GM21447 (cell line): Measurements from ENCODE around the gene TMEM267.
"Not testable (repeated sequence)": the region's sequence is repeated elsewhere in the genome, so short reads cannot be mapped to it uniquely, and the experiment has no call there.

Experiments used
- ATAC-seq: cut with Tn5 transposase; IDR thresholded peaks from one replicate; pipeline ENCODE4 v1.9.1; 2021; ENCODE audit not compliant: unreplicated experiment

The TMEM267 gene

DNA sequence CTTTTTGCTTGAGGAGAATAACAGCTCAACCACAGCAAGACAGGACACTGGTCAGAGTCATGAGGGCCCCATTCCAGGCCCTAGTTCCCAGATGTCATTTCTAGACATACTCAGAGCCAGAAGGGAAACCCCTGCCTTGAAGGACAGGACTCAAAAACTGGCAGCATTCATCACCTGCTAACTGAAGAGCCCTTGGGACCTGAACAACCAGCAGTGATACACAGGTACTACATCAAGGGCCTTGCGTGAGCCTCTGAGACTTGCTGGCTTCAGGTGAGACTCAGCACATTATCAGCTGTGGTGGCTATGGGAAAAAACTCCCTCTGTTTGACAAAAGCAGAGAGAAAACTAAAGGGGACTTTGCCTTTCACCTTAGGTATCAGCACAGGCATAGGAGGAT is 22.6 kb downstream of the TMEM267 start:
- no peak for ATAC-seq

- ATAC-seq, result no peak
Measured at GRCh38 chr5:43456556-43456955, 27.1 kb downstream of the TMEM267 start.

- ATAC-seq, result not testable (repeated sequence)
Measured at GRCh38 chr5:43441575-43441974, 42.1 kb downstream of the TMEM267 start.

GRCh38 chr5:43437062-43437660 is 46.5 kb downstream of the TMEM267 start:
- ATAC-seq, result no peak

GRCh38 chr5:43433382-43433781 is 50.3 kb downstream of the TMEM267 start:
- no peak for ATAC-seq

GRCh38 chr5:43432486-43433375 is 50.9 kb downstream of the TMEM267 start:
- no peak for ATAC-seq

GRCh38 chr5:43429706-43430105 is 54.0 kb downstream of the TMEM267 start:
- ATAC-seq, result no peak

DNA sequence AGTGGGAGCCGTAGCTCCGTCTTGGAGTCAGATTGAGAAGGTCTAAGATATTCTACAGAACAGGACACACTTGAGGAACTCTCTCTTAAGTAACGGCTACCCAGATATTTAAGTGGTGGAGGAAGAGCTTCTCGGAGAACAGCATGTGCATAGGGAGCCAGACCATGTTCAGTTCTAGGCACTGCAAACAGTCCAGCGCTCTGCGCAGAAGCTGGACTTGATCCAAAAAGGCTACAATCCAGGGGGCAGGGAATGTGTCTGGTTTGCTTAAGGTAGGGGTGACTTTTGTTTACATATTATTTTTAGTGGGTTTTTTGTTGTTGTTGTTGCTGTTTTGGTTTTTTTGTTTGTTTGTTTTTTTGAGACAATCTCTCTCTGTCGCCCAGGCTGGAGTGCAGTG is 54.6 kb downstream of the TMEM267 start:
- ATAC-seq, result no peak

GRCh38 chr5:43427306-43427705 is 56.4 kb downstream of the TMEM267 start:
- no peak for ATAC-seq

DNA sequence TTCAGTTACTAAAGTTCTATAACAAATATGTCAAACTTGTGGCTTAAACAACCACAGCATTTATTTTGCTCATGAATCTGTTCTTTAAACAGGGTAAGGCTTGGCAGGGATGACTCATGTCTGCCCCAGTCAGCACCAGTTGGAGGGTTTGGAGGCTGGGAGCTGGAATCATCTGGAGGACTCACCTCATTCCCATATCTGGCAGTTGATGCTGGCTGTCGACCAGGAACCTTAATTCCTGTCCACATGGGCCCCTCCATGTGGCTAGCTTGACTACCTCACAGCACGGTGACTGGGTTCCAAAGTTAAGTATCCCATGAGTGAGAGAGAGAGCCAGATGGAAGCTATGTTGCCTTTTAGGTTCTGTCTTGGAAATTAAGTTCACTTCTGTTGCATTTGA is 57.7 kb downstream of the TMEM267 start:
- no peak for ATAC-seq

GRCh38 chr5:43423086-43423485 is 60.6 kb downstream of the TMEM267 start:
- not testable (repeated sequence) for ATAC-seq

- ATAC-seq, result no peak
Measured at GRCh38 chr5:43422143-43422542, 61.5 kb downstream of the TMEM267 start.

DNA sequence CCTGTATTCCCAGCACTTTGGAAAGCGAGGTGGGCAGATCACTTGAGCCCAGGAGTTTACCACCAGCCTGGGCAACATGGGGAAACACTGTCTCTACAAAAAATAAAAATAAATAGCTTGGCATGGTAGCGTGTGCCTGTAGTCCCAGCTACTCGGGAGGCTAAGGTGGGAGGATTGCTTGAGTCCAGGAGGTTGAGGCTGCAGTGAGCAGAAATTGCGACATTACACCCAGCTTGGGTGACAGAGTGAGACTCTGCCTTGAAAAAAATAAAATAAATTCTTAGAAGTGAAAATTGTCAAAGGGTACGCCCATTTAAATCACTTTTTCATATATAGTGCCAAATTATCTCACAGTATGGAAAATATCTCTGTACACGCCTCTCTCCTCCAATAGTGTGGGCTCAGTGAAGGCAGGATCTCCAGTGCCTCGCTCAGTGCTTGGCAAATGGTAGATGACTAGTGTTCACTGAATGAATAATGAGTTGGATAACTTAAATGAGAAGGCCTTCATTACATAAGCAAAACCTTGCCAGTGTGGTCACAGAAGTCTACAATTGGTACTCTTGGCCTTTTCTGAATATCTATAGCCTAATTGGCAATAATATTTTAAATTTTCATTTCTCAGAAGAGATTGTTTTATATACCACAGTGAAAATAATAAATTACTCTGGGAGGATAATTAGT is 62.1 kb downstream of the TMEM267 start:
- ATAC-seq, result no peak

GRCh38 chr5:43420241-43420640 is 63.4 kb downstream of the TMEM267 start:
- no peak for ATAC-seq

DNA sequence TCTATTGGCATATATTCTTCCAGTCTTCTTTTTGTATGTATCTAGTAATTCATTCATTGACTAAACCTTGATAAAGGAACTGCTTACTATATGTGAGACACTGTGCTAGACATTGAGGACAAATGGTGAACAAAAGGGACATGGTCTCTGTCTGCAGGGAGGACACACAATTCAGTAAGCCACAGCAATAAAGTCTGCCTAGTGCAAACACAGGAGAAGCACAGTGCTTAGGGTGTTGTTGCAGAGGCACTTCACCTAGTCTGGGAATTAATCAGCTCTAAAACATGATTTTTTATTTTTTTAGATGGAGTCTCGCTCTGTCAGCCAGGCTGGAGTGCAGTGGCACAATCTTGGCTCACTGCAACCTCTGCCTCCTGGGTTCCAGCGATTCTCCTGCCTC is 65.1 kb downstream of the TMEM267 start:
- no peak for ATAC-seq

DNA sequence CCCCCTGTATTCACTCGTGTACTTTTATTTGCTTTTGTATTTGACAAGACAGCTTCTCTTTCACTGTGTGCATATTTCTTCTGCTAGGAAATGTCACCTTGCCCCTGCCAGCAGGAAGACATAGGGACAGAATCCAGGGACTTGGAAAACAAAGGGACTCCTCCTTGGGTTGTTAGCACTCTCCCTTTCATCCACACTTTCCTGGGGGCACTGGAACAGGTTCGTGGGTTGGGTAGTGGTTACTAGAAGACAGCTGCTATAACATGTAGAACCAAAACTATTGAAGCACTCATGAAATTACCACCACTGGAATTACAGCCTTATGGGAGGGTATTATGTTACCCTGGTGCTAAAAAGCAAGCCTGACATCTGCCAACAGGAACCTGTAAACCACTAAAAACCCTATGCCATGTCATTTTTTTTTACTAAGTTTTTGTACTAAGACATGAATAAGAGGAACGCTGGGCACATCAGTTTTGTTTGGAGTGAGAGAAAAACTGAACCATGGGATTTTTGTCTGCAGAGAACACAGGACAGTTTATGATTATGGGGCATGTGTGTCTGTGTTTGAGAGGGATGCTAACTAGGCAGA is 66.8 kb downstream of the TMEM267 start:
- ATAC-seq, result no peak

DNA sequence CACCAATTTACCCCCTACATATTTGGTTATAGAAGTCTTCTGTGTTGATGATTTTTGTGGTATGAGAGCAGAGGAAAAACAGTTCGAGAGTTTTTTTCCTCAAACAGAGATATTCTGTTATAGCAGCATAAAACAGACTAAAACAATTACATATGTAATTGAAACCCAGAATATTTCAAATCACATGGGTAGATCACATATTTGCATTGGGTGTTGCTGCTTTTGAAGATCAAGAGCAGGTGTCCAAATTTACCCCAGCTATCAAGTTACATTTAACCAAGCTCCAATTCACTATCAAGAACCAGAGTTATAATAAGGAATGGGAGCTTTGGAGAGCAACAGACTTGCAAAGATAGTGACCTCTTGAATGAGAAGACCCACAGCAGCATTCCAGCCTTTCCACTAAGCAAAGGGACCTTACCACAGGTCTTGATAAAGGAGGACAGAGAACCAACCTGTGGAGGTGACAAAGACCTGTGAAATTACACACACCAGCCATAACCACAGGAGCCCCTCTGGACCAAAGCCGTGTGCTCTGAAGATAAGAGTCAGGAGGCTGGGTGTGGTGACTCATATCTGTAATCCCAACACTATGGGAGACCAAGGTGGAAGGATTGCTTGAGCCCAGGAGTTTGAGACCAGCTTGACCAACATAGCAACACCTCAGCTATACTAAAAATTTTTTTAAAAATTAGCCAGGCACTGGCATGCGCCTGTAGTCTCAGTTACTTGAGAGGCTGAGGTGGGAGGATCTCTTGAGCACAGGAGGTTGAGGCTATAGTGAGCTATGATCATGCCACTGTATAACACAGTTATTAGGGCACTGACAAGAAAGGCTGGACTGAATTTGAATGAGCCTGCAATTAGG is 67.5 kb downstream of the TMEM267 start:
- ATAC-seq, result no peak

GRCh38 chr5:43413966-43414365 is 69.7 kb downstream of the TMEM267 start:
- no peak for ATAC-seq

GRCh38 chr5:43412644-43413043 is 71.0 kb downstream of the TMEM267 start:
- ATAC-seq, result no peak

- no peak for ATAC-seq
Measured at GRCh38 chr5:43412156-43412555, 71.5 kb downstream of the TMEM267 start, which contains the start of gene CCL28. TSS of gene CCL28 (minus strand) at chr5:43412391. CDS start at chr5:43412316, 75 bp downstream.
